Esophagus squamous epithelium (tissue), 4 donors: ENCODE data around the gene NSG1.

Experiments used
- POLR2A ChIP-seq, 4 donors: fragments of 450-650 bp; IDR thresholded peaks; one replicate each; pipeline ENCODE4 v1.6.1; 2017; ENCODE audit warnings: antibody characterized with exemption in 4 of 4, mild to moderate bottlenecking in 4 of 4, moderate library complexity in 3 of 4
- TF ChIP-seq, protein P1 (sequence below), 6 experiments: fragments of 450-650 bp in 4 of 6; fragments of 200-600 bp in 2 of 6; sonication (generic) in 2 of 6; IDR thresholded peaks; one replicate each; pipeline ENCODE4 v1.5.1; 2016 to 2019; ENCODE audit warnings: antibody characterized with exemption in 6 of 6, mild to moderate bottlenecking in 4 of 6, moderate library complexity in 4 of 6

DNA sequence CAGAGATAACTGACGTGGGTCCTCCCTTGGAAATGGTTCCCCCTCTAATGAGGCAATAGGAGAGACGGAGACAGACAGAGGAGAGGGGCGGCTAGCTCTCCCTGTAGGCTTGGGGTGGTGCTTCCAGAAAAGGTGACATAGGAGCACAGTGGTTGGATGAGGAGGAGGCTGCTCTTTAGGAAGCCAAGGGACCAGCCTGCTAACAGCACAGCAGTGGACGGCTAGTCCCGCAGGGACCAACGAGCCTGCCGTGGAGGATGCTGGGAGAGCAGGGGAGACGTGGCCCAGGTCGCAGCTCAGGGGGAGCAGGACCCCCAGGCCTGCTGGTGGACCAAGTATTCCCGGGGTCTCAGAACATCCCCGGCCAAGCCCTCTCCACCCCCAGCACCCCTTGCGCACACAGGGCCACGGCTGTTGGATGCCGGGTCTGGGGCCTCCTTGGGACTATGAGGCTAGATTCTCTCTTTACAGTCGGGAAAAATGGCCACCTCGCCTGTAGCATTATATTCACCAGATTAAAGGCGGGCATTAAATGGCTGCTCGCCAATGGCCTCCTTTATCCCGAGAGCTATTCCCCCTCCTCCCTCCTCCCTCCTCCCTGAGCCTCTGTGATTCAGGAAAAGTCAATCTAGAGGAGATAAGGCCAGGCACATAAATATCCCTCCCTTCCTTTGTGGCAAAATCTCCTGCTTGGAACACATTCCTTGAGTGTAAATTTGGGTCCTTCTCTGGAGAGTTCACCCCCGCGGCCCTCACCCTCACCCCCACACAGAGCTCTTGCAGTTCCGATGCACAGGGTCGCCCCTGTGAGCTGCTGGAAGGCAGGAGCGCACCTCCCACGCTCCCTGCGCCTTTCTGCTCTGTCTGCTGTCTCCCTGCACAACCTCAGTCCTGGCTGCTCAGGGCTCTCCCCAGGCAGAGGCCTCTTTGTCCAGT lies 30.5 kb upstream of the NSG1 start:
- TF ChIP-seq, protein P1, sequence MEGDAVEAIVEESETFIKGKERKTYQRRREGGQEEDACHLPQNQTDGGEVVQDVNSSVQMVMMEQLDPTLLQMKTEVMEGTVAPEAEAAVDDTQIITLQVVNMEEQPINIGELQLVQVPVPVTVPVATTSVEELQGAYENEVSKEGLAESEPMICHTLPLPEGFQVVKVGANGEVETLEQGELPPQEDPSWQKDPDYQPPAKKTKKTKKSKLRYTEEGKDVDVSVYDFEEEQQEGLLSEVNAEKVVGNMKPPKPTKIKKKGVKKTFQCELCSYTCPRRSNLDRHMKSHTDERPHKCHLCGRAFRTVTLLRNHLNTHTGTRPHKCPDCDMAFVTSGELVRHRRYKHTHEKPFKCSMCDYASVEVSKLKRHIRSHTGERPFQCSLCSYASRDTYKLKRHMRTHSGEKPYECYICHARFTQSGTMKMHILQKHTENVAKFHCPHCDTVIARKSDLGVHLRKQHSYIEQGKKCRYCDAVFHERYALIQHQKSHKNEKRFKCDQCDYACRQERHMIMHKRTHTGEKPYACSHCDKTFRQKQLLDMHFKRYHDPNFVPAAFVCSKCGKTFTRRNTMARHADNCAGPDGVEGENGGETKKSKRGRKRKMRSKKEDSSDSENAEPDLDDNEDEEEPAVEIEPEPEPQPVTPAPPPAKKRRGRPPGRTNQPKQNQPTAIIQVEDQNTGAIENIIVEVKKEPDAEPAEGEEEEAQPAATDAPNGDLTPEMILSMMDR (IDR thresholded peaks at IDR 0.05), result no peak
- TF ChIP-seq POLR2A (IDR thresholded peaks at IDR 0.05), result no peak
